Measurements from ENCODE around the gene PHKG2. TPM values are rescaled to one million over a fixed set of nuclear protein-coding genes. Genes with fewer than 3 reads are reported as not detected.
A peak's percentile ranks its signal among the peaks of the same experiment; 100 is the strongest.

PHKG2 gene
- polyA plus RNA-seq, 1 donor from 2014 or later = 41.5 TPM

DNA sequence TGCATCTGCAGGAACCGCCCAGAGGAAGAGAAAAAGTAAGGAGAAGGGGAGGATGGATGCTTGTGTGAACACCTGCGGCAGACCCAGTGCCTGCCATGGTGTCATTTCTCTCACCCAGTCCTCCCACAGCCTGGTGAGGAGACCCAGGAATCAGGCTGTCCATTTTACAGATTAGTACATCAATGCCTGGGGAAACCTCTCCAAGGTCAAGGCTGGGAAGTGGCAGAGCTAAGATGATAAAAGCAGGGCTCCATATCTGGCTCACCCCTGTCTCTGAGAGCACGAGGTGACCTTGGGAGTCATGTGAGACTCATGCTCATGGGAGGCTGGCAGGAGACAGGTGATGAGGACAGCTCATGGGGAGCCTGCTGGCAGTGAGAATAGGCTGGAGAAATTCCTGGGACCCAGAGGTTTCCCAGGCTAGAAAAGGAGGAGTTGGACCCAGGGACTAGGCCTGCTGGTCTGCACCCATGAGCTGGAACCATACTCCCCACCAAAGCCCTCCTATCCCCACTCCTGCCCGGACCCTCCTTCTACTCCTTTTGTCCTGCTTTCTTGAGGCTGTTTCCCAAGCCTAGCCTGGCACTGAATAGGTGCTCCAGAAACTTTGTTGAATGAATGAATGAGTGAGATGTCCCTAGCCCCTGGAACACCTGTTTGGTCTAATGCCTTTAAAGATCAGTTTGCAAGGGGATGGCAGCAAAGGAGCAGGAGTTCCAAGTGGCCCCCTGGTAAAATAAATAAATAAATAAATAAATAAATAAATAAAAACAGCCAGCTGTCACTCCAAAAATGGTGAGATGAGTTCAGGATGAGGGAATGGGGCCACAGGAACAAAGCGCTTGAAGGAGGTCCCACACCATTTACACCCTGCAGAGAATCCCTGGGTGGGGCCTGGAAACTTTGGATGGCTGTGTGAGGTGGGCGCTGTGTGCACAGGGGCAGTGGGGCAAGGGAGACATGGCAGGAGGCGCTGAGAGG is 37.2 kb downstream of the PHKG2 start:
- no peaks in the 10 kb centered on the region for H3K36me3 ChIP-seq (ENCODE audit: insufficient read depth, low read length)
- H3K79me2 ChIP-seq (replicated peaks; ENCODE audit: insufficient read depth, low read length) = peaks cover 22% of the 10 kb centered on the region
- no peak overlapping the region for H3K27ac ChIP-seq (ENCODE audit: low read length)
- no peaks in the 10 kb centered on the region for H3F3A ChIP-seq (ENCODE audit: insufficient read depth, low read length, poor library complexity, severe bottlenecking)
- H3K9me3 ChIP-seq (ENCODE audit: low read length) = no peaks in the 10 kb centered on the region
- peak overlapping the region; percentile 97 for H3K4me2 ChIP-seq (ENCODE audit: low read length)
- H3K9ac ChIP-seq (ENCODE audit: low read length) = peak overlapping the region; percentile 95
- no peaks in the 10 kb centered on the region for H3K27me3 ChIP-seq (ENCODE audit: insufficient read depth, low read depth, low read length)
- no peaks in the 10 kb centered on the region for H4K20me1 ChIP-seq (ENCODE audit: insufficient read depth)
- H3K9me2 ChIP-seq (ENCODE audit: insufficient read depth, low read length) = no peaks in the 10 kb centered on the region
- TF ChIP-seq RAD21 (conservative IDR thresholded peaks at IDR 0.05) (no peak), EP300 (conservative IDR thresholded peaks at IDR 0.05; ENCODE audit: poor library complexity, severe bottlenecking) (no peak), TAF1 (IDR thresholded peaks at IDR 0.05; ENCODE audit: low read depth) (no peak), POLR2AphosphoS5 (IDR thresholded peaks at IDR 0.05) (no peak), MXI1 (conservative IDR thresholded peaks at IDR 0.05; ENCODE audit: poor library complexity, severe bottlenecking) (no peak)
- TF ChIP-seq, protein P1, sequence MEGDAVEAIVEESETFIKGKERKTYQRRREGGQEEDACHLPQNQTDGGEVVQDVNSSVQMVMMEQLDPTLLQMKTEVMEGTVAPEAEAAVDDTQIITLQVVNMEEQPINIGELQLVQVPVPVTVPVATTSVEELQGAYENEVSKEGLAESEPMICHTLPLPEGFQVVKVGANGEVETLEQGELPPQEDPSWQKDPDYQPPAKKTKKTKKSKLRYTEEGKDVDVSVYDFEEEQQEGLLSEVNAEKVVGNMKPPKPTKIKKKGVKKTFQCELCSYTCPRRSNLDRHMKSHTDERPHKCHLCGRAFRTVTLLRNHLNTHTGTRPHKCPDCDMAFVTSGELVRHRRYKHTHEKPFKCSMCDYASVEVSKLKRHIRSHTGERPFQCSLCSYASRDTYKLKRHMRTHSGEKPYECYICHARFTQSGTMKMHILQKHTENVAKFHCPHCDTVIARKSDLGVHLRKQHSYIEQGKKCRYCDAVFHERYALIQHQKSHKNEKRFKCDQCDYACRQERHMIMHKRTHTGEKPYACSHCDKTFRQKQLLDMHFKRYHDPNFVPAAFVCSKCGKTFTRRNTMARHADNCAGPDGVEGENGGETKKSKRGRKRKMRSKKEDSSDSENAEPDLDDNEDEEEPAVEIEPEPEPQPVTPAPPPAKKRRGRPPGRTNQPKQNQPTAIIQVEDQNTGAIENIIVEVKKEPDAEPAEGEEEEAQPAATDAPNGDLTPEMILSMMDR (IDR thresholded peaks at IDR 0.05; ENCODE audit: poor library complexity, severe bottlenecking) = no peak
- peak overlapping the region; percentile 93 for H3K4me3 ChIP-seq (ENCODE audit: low read length)
- H2AFZ ChIP-seq (ENCODE audit: low read depth, low read length) = no peak overlapping the region

DNA sequence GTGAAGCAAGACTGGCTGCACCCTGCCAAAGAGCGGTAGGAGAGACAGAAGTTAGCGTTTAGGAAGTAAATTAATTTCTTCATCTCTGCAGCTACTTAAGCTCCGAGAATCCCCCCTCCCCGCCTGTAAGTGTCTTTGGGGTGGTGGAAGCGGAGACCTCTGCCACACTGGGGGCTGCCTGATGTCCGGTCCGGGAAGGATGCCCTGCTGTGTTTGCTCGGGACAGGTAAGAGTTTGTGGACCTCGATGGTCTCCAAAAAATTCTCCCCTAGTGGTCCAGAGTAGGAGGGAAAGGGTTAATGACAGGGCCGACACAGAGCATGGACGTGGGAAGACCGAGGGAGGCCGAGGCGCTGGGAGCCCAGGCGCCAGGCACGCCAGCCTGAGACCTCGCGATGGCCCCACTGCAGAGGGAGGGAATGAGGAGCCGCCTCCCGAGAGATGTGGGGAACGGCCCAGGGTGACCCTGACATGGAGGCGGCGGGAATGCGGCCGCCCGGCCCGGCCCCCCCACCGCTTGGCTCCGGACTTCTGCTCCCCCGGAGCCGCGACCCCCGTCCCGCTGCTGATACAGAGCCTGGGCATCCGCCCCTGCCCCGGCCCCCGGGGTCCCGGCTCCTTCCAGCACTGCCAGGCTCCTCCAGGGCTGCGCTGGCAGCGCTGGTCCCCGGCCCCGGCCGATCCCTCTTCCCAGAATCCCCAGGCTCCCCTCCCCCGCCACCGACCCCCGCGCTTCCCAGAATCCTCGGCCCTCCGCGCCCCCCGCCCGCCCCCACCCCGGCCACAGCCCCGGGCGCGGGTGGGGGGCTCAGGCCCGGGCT is 38.1 kb downstream of the PHKG2 start:
- H3K9me2 ChIP-seq (ENCODE audit: insufficient read depth, low read length) = no peaks in the 10 kb centered on the region
- H3K9ac ChIP-seq (ENCODE audit: low read length) = peak overlapping the region; percentile 95
- peak overlapping the region; percentile 45 for H2AFZ ChIP-seq (ENCODE audit: low read depth, low read length)
- H4K20me1 ChIP-seq (ENCODE audit: insufficient read depth) = no peaks in the 10 kb centered on the region
- H3K9me3 ChIP-seq (ENCODE audit: low read length) = no peaks in the 10 kb centered on the region
- no peaks in the 10 kb centered on the region for H3K36me3 ChIP-seq (ENCODE audit: insufficient read depth, low read length)
- TF ChIP-seq POLR2AphosphoS5 (IDR thresholded peaks at IDR 0.05) (no peak), MXI1 (conservative IDR thresholded peaks at IDR 0.05; ENCODE audit: poor library complexity, severe bottlenecking) (peak; percentile 14)
- no peaks in the 10 kb centered on the region for H3K27me3 ChIP-seq (ENCODE audit: insufficient read depth, low read depth, low read length)
- H3K4me2 ChIP-seq (ENCODE audit: low read length) = peak overlapping the region; percentile 97
- peak overlapping the region; percentile 93 for H3K4me3 ChIP-seq (ENCODE audit: low read length)
- peaks cover 22% of the 10 kb centered on the region for H3K79me2 ChIP-seq (replicated peaks; ENCODE audit: insufficient read depth, low read length)
- H3K27ac ChIP-seq (ENCODE audit: low read length) = peak overlapping the region; percentile 87
- H3F3A ChIP-seq (ENCODE audit: insufficient read depth, low read length, poor library complexity, severe bottlenecking) = no peaks in the 10 kb centered on the region

DNA sequence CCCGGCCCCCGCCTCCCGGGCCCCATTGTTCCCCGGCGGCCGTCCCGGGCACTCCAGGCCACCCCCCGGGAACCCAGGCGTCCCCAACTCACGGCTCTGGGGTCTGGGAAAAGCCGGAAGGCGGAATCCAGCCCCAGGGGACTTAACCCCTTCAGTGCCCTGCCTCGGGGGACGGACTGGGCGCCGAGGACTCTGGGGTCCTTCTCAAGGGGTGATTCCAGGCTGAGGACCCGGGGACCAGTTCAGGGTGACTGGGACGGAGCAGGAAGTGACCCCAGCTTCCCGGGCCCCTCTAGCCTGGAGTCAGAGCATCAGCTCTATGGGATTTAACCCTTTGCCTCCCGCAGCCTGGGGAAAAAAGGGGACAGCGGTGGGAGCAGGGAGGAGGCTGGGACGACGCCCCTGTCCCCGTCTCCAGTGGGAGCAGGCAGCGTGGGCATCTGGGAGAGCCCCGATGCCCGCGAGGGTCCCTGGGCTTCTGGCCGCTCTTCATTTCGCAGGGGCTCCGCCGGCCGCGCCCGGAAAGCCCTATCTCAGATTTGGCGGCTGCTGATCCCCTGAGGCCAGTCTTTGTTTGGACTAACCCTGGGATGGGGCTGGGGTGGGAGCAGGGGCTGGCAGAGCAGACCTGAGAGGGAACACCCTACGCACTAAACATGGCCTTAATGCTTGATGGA is 38.8 kb downstream of the PHKG2 start, which contains the start of gene ZNF629:
TSS of gene ZNF629 (minus strand) at position 270 of the 677 bp plus-strand sequence. CDS start 2,723 bp downstream, outside the sequence.
- TF ChIP-seq SMC3 (conservative IDR thresholded peaks at IDR 0.05; ENCODE audit: poor library complexity) (peak; percentile 65), EP300 (conservative IDR thresholded peaks at IDR 0.05; ENCODE audit: poor library complexity, severe bottlenecking) (peak; percentile 60), TAF1 (IDR thresholded peaks at IDR 0.05; ENCODE audit: low read depth) (peak; percentile 56), MXI1 (conservative IDR thresholded peaks at IDR 0.05; ENCODE audit: poor library complexity, severe bottlenecking) (peak; percentile 42), EZH2 (IDR thresholded peaks at IDR 0.05; ENCODE audit: borderline replicate concordance, insufficient read depth, low read length, poor library complexity, severe bottlenecking) (no peak), RAD21 (conservative IDR thresholded peaks at IDR 0.05) (peak; percentile 52), POLR2AphosphoS5 (IDR thresholded peaks at IDR 0.05) (peak; percentile 80)
- TF ChIP-seq, protein P2, sequence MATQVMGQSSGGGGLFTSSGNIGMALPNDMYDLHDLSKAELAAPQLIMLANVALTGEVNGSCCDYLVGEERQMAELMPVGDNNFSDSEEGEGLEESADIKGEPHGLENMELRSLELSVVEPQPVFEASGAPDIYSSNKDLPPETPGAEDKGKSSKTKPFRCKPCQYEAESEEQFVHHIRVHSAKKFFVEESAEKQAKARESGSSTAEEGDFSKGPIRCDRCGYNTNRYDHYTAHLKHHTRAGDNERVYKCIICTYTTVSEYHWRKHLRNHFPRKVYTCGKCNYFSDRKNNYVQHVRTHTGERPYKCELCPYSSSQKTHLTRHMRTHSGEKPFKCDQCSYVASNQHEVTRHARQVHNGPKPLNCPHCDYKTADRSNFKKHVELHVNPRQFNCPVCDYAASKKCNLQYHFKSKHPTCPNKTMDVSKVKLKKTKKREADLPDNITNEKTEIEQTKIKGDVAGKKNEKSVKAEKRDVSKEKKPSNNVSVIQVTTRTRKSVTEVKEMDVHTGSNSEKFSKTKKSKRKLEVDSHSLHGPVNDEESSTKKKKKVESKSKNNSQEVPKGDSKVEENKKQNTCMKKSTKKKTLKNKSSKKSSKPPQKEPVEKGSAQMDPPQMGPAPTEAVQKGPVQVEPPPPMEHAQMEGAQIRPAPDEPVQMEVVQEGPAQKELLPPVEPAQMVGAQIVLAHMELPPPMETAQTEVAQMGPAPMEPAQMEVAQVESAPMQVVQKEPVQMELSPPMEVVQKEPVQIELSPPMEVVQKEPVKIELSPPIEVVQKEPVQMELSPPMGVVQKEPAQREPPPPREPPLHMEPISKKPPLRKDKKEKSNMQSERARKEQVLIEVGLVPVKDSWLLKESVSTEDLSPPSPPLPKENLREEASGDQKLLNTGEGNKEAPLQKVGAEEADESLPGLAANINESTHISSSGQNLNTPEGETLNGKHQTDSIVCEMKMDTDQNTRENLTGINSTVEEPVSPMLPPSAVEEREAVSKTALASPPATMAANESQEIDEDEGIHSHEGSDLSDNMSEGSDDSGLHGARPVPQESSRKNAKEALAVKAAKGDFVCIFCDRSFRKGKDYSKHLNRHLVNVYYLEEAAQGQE (IDR thresholded peaks at IDR 0.05; ENCODE audit: borderline replicate concordance) = peak; percentile 72
- TF ChIP-seq, protein P1 (IDR thresholded peaks at IDR 0.05; ENCODE audit: poor library complexity, severe bottlenecking) = peak; percentile 20

More for the DNA sequence above, 38.8 kb downstream of the PHKG2 start, which contains the start of gene ZNF629:
- H3K4me2 ChIP-seq (ENCODE audit: low read length) = peak within 1 kb of the TSS; percentile 97
- H3F3A ChIP-seq (ENCODE audit: insufficient read depth, low read length, poor library complexity, severe bottlenecking) = no peaks in the 10 kb centered on the region
- H2AFZ ChIP-seq (ENCODE audit: low read depth, low read length) = peak within 1 kb of the TSS; percentile 96
- no peaks in the 10 kb centered on the region for H3K36me3 ChIP-seq (ENCODE audit: insufficient read depth, low read length)
- no peaks in the 10 kb centered on the region for H4K20me1 ChIP-seq (ENCODE audit: insufficient read depth)
- H3K79me2 ChIP-seq (replicated peaks; ENCODE audit: insufficient read depth, low read length) = peaks cover 22% of the 10 kb centered on the region
- H3K27ac ChIP-seq (ENCODE audit: low read length) = peak within 1 kb of the TSS; percentile 87
- peak within 1 kb of the TSS; percentile 93 for H3K4me3 ChIP-seq (ENCODE audit: low read length)
- no peaks in the 10 kb centered on the region for H3K27me3 ChIP-seq (ENCODE audit: insufficient read depth, low read depth, low read length)
- H3K9ac ChIP-seq (ENCODE audit: low read length) = peak within 1 kb of the TSS; percentile 95
- no peaks in the 10 kb centered on the region for H3K9me3 ChIP-seq (ENCODE audit: low read length)
- no peaks in the 10 kb centered on the region for H3K9me2 ChIP-seq (ENCODE audit: insufficient read depth, low read length)

Data from neural cell (in vitro differentiated cells).